Activated CD4-positive, CD25-positive, alpha-beta regulatory T cell treated with anti-CD3 and anti-CD28 coated beads, Interleukin-2, amount 50 U/mL, for 16 hours (primary cell): ENCODE data around the gene KCNB1.

ENCODE experiments used
- DNase-seq: peaks from one replicate; pipeline ENCODE4 v3.0.0-alpha.2; 2020; ENCODE audit warnings: low read depth, low spot score

The KCNB1 gene

DNA sequence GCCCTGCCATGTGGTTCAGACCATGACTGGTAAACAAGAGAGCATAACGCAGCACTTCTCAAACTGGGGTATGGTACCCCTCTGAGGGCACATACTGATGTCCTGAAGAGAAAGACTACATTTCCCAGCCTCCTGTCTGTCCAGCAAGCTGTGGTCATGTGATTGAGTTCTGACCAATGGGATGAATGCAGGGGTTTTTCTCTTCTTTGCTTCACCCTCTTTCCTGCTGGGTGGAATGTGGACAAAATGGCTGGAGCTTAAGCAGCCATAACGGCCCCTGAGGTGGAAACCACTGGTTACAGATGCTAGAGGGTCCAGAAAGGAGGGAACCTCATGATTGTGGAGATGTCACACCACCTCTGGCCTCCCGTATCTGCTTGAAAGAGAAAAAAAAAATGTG lies 19.4 kb upstream of the KCNB1 start:
- no peak for DNase-seq

DNA sequence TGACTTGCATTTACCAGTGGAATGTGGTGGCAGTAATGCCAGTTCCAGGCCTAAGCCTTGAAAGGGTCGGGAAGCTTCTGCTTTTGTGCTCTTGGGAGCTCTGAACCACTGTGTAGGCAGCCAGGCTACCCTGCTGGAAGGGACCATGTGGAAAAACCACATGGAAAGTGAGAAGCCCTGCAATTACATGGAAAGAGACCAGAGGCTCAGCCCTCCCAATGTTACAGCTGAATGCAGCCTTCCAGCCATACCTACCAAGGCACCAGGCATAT lies 14.9 kb upstream of the KCNB1 start:
- no peak for DNase-seq

DNA sequence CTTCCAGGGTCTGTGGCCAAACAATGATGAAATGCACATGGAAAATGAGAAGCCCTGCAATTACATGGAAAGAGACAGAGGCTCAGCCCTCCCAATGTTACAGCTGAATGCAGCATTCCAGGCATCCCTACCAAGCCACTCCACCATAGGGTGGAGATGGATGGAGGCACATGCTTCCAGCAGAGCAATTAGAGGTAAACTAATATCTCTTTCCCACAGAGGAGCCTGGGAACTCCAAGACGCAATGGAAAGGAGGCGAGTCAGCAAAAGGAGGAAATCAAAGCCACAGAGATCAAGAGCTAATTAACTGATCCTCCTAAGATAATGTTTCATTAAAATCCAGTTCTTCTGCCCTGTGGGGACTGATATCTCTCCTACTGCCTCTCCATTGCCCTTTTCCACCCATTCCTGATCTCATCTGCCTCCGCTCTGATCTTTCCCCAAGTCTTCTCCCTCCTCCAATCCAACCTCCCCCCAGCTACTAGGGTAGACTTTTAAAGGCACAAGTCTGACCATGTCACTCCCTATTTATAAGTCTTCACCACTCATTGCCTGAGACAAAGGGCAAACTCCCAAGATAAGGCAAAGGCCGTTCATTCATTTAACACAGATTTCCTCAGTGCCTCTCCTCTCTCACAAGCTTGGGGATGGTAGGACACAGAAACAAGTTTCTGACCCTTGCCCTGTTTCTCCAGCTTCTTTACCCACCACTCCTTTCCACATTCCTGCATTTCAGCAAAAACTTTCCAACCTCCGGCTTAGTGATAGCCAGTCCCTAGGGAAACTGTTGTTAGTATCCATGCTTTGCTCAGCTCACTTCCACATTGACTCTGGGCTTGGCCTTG lies 14.3 kb upstream of the KCNB1 start:
- DNase-seq, result no peak

DNA sequence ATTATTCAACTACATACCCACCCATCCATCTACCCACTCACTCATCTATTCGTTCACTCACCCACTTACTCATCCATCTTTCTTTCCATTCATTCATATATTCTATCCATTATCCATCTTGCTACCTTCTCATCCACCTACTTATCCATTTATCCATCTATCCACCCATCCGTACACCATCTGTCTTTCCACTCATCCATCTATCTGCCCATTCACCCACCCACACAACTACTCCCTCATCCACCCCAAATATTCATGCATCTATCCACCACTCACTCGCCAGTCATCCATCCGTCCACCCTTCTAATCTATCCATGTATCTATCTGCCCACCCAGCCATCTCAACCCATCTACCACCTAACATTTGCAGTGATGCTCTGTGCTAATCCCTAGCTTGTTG lies 13.6 kb upstream of the KCNB1 start:
- no peak for DNase-seq

DNA sequence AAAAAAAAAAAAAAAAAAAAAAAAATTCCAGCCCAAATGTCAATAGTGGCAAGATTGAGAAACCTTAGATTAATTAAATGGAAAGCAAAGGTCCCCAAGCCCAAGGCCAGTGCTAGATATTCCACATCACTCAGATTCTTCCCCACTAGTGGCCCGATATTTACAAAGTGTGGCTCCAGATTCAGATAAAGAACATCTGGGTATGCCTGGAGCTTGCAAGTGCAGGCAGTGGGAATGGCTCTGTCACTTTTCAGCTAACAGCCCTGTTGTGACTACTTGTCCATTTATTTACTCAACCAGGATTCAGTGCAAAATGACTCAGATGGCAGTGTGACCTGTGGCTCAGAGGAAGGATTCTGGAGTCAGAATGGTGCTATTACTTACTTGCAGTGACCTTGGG lies 8.2 kb upstream of the KCNB1 start:
- no peak for DNase-seq

DNA sequence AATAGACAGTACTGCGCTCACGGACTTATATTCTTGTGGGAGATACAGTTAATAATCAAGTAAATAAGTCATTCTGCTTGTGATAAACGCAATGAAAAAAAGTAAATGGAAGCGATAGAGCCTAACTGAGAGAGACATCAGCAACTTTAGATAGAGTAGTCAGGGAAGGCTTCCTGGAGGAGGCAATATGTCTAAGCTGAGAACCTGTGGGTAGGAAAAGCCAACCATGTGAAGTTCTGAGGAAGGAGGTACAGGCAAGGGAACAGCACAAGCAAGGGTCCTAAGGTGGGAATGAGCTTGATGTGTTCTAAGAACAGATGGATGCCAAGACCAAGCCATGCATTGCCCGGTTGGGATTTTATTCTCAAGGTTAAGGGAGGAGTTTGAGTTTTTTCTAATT lies 7.2 kb upstream of the KCNB1 start:
- no peak for DNase-seq

DNA sequence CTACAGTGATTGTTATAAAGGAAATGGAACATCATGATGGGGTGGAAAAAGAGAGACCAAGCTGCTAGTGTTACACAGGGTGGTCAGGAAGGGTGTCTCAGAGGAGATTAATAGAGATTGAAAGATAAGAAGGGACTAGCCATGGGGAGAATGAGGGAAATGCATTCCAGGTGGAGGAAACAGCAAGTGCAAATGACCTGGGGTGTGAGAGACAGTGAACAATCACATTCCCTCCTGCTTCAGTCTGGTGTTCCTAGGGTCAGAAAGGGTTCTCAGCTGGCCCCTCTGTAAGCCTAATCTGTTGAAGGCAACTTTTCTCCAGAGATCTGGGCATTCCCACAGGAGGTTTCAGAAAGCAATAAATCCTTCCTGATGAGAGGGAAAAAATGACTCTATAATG lies 3.6 kb upstream of the KCNB1 start:
- DNase-seq, result no peak

DNA sequence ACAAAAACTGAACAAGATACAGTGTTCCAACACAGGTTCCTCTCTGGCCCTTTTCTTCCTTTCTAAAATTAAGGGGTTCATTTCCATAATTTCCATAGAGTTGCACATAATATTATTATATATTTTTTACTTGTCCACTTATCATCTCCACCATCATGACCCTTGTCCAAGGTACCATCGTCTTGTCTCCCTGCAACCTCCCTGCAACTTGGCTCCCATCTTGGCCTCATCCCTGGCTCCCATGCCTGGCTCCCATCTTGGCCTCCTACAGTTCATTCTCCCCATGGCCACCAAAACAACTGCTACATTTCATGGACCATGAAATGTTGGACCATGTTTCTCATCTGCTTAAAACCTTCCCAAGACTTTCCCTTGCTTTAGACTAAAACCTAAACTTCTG lies 3.1 kb upstream of the KCNB1 start:
- no peak for DNase-seq

DNA sequence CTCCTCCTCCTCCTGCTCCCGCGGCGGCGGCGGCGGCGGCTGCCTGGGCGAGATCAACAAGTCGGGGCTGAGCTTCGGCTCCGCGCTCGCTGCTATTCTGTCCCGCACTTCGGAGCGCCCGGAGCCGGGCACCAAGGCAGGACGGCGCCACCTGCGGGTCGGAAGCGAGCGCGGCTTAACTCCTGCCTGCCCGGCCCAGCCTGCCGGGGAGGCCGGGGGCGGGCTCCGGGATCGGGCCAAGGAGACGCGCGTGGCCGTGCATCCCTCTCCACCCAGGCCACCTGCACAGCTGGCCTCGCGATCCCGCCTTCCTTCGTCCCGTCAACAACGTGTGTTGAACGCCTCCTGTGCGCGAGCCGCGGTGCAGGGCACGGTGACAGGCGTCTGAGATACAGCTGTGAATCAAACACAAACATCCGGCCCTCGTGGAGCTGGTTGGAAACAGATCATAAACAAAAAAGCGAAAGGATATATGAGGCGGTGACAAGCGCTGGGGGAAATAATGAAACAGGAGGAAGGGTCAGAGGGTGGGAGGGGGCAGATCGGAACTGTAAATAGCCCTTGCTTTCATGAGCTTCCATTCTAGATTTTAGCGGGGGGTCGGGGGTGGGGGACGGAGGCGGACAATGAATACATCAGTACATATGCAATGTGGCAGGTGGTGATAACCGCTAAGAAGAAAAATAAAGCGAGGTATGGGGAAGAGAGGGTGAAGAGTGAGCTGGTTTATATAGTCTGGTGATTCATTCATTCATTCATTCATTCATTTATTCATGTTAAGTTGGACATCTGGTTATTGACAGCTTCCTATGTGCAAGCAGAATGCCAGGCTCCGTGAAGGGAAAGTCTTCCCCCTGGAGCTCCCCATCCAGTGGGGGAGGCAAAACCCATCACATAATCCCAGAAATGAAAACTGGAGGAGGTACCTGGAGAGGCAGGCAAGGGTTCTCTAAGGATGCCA lies 2.0 kb upstream of the KCNB1 start:
- peak; percentile 23 for DNase-seq

DNA sequence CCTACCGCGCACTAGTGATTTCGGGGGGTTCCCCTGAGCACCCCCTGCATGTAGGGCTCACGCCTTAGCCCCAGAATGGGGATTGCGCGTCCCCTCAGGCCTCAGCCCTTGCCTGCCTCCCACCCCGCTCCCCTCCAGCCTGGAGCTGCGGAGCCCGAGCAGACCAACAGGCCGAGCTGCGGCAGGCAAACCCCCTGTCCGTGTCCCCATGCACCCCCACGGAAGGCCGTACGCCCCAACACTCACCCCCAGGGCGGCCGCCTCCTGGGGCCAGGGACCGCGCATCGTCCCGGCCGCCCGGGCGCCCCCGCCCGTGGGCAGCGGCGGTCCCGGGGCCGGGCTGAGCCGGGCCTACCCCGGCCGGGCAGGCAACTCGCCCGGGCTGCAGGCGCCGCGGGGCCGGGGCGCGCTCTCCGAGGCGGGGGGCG lies 1.2 kb upstream of the KCNB1 start:
- no peak for DNase-seq

DNA sequence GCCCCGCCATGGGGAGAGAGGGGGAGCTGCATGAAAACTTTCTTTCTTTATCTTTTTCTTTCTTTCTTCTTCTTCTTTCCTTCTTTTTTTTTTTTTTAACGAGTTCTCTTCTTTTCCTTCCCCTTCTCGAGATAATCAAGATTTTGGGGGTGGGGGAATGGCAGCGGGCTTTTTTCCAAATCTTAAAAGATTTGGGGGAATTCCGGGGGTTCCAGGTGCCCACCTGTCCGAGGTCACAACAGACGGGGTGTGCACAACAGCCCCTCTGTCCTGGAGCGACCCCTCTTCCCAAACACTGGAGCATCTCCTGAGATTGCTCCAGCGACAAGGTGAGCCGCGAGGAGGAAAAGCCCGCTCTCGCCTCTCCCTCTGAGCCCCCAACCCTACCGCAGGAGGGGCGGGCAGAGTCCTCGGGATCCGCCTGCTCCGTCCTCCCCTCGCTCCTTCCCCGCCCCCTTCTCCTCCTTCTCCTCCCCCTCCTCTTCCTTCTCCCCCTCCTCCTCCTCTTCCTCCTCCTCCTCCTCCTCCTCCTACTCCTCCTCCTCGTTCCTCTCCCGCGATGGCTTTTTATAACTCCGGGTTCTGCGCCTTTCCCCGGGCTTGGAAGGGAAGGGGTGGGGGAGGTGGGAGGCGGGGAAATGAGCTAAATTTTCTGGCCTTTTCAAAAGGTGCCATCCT lies 689 bp upstream of the KCNB1 start:
- no peak for DNase-seq

DNA sequence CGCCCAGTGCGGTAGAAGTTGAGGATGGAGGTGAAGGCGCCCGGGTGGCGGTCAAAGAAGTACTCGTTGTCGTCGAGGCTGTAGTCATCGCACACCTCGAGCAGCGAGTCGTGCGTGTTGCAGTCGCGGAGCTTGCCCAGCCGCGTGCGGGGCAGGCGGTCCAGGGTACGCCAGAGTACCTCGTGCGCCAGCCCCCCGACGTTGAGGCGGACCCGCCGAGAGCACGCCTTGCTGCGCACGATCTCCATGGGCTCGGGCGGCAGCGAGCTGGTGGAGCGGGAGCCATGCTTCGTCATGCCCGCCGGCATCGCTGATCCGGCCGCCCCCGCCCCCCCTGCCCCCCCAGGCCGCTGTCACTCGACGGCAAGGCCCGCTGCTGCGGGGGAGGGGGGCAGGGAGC lies 295 bp downstream of the KCNB1 start:
- DNase-seq, result no peak

DNA sequence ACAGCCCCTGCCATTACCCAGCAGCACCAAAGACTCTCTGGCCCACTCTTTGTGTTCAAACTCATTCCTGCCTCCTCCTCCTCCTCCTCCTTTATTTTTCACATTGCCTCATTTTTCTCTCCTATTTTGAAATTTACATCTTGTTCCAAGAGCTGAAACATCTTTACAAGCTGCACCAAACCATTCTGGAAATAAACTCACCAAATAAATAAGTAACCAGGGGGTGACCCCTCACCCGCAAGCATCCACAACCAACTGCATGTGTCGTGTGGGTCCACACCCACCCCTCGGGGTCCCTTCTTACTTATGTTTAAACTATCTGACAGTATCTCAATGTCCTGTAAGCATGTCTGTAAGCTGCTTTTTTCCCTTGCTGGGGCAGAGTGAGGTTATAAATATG lies 1.4 kb downstream of the KCNB1 start:
- no peak for DNase-seq

DNA sequence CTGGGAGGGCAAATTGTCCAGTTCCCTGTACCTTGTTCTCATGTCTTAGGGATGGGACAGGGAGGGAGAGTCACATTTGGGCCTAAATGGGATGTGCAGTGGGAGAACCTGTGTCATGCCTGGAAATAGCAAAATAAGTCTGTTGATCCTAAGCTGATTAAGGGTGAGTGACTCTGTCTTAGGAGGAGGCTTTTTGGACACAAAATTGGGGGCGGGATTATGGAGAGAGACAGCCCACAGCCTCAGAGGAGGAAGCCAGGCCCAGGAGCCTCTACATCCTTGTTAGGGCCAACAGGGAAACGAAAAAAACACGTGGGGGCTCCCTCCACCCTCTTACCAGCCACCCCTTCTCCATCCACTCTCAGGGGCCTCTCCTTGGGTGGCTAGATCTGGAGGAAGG lies 2.2 kb downstream of the KCNB1 start:
- no peak for DNase-seq

DNA sequence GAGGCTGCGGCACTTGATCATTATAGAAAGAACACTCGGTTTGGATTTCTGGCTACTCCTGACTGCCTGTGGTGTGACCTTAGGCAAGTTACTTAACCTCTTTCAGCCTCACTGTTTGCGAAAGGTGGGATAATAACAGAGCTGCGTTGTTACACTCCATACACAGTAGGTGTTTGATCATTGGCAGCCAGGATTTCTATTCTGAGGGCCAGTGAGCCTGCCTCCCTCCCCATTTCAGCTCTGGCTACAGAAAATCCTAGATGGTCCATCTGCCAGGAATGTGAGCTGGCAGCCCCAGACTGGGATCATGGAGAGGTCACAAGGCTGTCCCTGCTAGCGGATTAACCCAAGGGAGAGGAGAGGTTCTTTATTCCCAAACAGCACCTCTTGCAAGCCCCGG lies 2.7 kb downstream of the KCNB1 start:
- DNase-seq, result no peak

DNA sequence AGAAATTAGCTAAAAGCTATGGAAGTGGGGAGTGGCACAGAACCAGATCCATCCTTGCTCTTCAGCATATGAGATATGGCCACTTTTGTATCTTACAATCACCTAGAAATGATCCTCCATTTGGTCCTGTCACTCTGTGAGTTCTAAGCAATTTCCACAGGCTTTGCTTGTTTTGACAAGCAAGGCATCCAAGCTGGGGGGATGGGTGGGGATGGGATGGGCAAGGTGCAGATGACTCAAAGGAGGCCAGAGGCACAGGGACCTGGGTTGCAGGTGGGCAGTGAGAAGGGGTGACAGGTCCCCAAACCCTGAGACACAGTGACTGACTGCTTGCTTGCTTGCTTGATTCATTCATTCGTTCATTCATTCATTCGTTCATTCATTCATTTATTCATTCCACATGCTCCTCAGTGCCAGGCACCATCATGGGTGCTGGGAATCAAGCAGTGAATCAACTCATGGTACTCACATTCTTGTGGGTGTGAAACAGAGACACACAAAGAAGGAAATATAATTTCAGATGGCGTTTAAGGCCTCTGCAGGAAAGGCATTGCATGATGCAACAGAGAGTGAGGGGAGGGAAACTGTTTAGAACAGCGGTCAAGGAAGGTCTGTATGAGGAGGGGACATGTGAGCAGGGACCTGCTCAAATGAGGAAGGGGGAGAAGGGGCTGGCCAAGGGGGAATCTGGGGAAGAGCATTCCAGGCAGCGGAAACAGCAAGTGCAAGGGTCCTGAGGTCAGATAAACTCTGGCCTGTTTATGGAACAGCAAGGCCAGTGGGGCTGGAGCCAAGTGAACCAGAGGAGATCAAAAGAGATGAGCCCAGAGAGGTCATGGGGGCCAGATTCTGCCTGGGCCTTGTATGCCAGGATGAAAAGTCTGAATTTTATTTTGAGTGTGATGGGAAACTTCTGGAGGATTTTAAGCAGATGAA lies 3.4 kb downstream of the KCNB1 start:
- DNase-seq, result no peak

DNA sequence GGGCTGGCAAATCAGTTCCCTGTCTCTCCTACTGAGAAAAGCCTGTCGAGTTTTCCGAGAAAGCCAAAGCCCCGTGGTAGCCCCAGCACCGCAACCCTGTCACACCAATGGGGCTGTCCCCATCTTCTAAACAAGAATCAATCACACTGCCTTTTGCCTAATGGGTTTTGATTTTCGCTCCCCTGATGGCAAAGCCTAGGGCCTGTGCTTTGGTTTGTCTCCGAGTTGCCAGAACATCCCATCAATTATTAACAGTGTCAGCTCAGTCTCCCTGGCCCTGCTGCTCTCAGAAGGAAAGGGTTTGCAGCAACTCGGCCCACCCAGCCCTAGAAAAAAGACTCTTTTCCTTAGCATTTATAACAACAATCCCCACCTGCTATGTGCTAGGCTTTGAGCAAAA lies 4.2 kb downstream of the KCNB1 start:
- no peak for DNase-seq

DNA sequence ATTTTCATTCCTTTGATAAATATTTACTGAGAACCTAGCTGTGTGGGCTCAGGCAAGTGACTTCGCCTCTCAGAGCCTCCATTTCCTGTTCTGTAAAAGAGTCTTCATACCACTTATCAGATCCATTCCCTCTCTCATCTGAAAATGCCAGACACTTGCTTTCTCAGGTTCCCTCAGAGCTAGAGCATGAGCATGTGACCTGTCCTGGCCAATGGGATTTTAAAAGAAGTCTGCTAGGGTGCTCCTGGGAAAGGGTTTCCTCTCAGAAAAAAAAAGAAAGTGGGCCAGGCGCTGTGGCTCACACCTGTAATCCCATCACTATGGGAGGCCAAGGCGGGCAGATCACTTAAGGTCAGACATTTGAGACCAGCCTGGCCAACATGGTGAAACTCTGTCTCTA lies 5.3 kb downstream of the KCNB1 start:
- DNase-seq, result no peak

DNA sequence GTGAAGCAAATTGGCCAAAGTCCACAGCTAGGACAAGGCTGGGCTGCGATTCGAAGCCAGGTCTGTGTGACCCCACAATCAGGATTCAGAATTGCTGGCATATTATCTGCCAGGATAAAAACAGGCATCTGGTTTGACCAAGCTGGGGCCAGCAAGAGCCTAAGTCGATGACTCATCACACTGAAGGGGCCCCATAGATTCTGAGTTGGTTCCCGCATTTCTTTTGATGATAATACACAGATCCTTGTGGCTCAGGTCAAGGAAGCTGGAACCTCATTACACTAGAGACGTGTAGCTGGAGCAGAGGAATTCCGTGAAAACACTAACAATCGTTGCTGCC lies 6.5 kb downstream of the KCNB1 start:
- DNase-seq, result no peak

DNA sequence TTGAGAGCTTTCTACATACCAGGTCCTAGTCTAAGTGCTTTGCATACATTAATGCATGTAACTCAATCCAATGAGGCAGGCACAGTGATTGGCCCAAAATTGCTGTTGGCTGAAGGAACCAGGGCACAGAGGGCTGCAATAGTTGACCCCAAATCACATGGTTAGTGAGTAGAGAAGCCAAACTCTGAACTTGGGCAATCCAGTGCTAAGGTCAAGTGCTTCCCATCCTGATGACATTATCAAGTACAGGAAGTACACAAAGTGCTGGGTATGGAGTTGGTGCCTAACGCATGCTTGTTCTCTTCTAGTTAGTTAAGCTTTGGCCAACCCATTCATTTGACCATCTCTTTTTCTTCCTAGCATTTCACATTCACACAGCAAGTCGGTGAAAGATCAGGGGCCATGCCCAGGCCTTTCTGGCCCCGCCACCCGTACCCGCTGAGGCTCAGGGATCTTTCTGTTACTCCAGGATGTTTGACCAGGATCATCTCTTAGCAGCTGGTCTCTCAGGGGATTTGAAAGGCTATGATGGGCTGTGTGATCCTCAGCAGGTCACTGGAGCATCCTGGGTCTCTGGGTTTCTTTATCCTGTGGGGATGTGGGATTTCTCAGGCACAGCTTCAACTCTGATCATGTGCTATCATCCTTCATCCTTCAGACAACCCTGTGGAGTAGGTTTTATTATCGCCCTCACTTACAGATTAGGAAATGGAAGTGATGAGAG lies 7.0 kb downstream of the KCNB1 start:
- no peak for DNase-seq

DNA sequence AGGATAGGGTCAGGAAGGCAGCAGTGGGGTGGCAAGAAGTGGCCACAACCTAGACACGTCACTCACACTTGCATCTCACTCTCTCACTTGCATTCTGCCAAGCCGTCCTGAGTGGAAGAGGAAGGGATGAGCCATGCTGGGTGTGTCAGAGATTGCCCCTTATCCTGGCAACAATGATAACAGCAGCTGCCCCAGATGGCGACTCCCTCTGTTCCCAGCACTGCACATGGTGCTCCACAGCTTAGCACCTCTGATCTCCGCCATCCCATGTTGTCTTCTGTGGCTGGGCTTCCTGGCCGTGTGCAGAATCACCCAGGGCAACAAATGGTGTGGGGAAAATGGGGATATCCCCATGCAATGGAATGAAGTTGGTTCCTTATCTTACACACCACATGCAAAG lies 11.1 kb downstream of the KCNB1 start:
- no peak for DNase-seq
